Duodenal mucosa (tissue), 2 donors: ENCODE measurements around the gene EPPIN.
"Not testable (repeated sequence)": the region's sequence is repeated elsewhere in the genome, so short reads cannot be mapped to it uniquely, and the experiment has no call there.

ENCODE experiments used
- H3K27ac ChIP-seq: one replicate; pipeline ENCODE4 v1.7.0; 2013; ENCODE audit warnings: low read depth, low read length
- H3K27me3 ChIP-seq, 2 donors: one replicate each; pipeline ENCODE4 v1.7.0; 2013; ENCODE audit warnings: low read length in 2 of 2, control low read depth in 1 of 2; ENCODE audit not compliant: insufficient read depth in 2 of 2, control insufficient read depth in 1 of 2
- H3K36me3 ChIP-seq, 2 donors: one replicate each; pipeline ENCODE4 v1.7.0; 2013; ENCODE audit warnings: low read length in 2 of 2, control low read depth in 1 of 2; ENCODE audit not compliant: insufficient read depth in 2 of 2, control insufficient read depth in 1 of 2
- H3K4me1 ChIP-seq, 2 donors: one replicate each; pipeline ENCODE4 v1.7.0; 2013; ENCODE audit warnings: low read length in 2 of 2, control low read depth in 1 of 2; ENCODE audit not compliant: insufficient read depth in 2 of 2, control insufficient read depth in 1 of 2
- H3K4me3 ChIP-seq, 2 donors: one replicate each; pipeline ENCODE4 v1.7.0; 2013; ENCODE audit warnings: low read length in 2 of 2, low read depth in 1 of 2
- H3K9ac ChIP-seq, 2 donors: one replicate each; pipeline ENCODE4 v1.7.0; 2013; ENCODE audit warnings: low read length in 2 of 2, low read depth in 1 of 2
- H3K9me3 ChIP-seq, 2 donors: one replicate each; pipeline ENCODE4 v1.7.0; 2013; ENCODE audit warnings: low read length in 2 of 2, control low read depth in 1 of 2; ENCODE audit not compliant: control insufficient read depth in 1 of 2

The EPPIN gene

GRCh38 chr20:45547206-45547770, at the start of gene EPPIN:
Gene EPPIN (minus strand): TSS chr20:45547401. CDS start chr20:45547357, 44 bp downstream.
- no peaks in the 10 kb centered on the region for H3K36me3 ChIP-seq
- no peak within 1 kb of the TSS for H3K9ac ChIP-seq
- peaks cover 0 to 4% of the 10 kb centered on the region in 2 donors for H3K4me1 ChIP-seq
- peaks cover 0 to 11% of the 10 kb centered on the region in 2 donors for H3K27me3 ChIP-seq
- H3K9me3 ChIP-seq, result no peaks in the 10 kb centered on the region
- no peak within 1 kb of the TSS for H3K27ac ChIP-seq
- H3K4me3 ChIP-seq, result no peak within 1 kb of the TSS

GRCh38 chr20:45595235-45595634, 48.0 kb upstream of the EPPIN start:
- no peaks in the 10 kb centered on the region for H3K9me3 ChIP-seq
- H3K27me3 ChIP-seq, result no peaks in the 10 kb centered on the region
- H3K27ac ChIP-seq, result no peak overlapping the region
- no peaks in the 10 kb centered on the region for H3K4me1 ChIP-seq
- no peak overlapping the region for H3K4me3 ChIP-seq
- H3K9ac ChIP-seq, result no peak overlapping the region
- no peaks in the 10 kb centered on the region for H3K36me3 ChIP-seq

GRCh38 chr20:45593498-45593897, 46.3 kb upstream of the EPPIN start:
- no peaks in the 10 kb centered on the region for H3K36me3 ChIP-seq
- no peaks in the 10 kb centered on the region for H3K27me3 ChIP-seq
- H3K9me3 ChIP-seq, result no peaks in the 10 kb centered on the region
- no peaks in the 10 kb centered on the region for H3K4me1 ChIP-seq
- H3K4me3 ChIP-seq, result no peak overlapping the region
- H3K27ac ChIP-seq, result no peak overlapping the region
- H3K9ac ChIP-seq, result no peak overlapping the region

- Histone ChIP-seq H3K4me1 (no peaks in the 10 kb centered on the region), H3K36me3 (no peaks in the 10 kb centered on the region), H3K27me3 (no peaks in the 10 kb centered on the region), H3K4me3 (no peak overlapping the region), H3K9ac (no peak overlapping the region), H3K9me3 (no peaks in the 10 kb centered on the region), H3K27ac (no peak overlapping the region)
Observed at GRCh38 chr20:45592574-45593189, 45.5 kb upstream of the EPPIN start.

- no peaks in the 10 kb centered on the region for H3K9me3 ChIP-seq
- H3K27me3 ChIP-seq, result no peaks in the 10 kb centered on the region
- H3K4me1 ChIP-seq, result no peaks in the 10 kb centered on the region
- no peak overlapping the region for H3K9ac ChIP-seq
- no peaks in the 10 kb centered on the region for H3K36me3 ChIP-seq
- no peak overlapping the region for H3K4me3 ChIP-seq
- H3K27ac ChIP-seq, result no peak overlapping the region
Observed at GRCh38 chr20:45589725-45590124, 42.5 kb upstream of the EPPIN start.

GRCh38 chr20:45588800-45589199, 41.6 kb upstream of the EPPIN start:
- H3K9me3 ChIP-seq, result no peaks in the 10 kb centered on the region
- no peaks in the 10 kb centered on the region for H3K27me3 ChIP-seq
- no peaks in the 10 kb centered on the region for H3K36me3 ChIP-seq
- no peak overlapping the region for H3K27ac ChIP-seq
- H3K4me3 ChIP-seq, result no peak overlapping the region
- no peak overlapping the region for H3K9ac ChIP-seq
- no peaks in the 10 kb centered on the region for H3K4me1 ChIP-seq

GRCh38 chr20:45585986-45586385, 38.8 kb upstream of the EPPIN start:
- not testable (repeated sequence) for H3K9ac ChIP-seq, H3K4me3 ChIP-seq, H3K27me3 ChIP-seq, H3K36me3 ChIP-seq, H3K27ac ChIP-seq, H3K9me3 ChIP-seq, H3K4me1 ChIP-seq

GRCh38 chr20:45584294-45584693, 37.1 kb upstream of the EPPIN start:
- not testable (repeated sequence) for H3K27ac ChIP-seq, H3K9me3 ChIP-seq, H3K4me1 ChIP-seq, H3K4me3 ChIP-seq, H3K36me3 ChIP-seq, H3K9ac ChIP-seq, H3K27me3 ChIP-seq

GRCh38 chr20:45583502-45583901, 36.3 kb upstream of the EPPIN start:
- no peak overlapping the region for H3K9ac ChIP-seq
- H3K9me3 ChIP-seq, result no peaks in the 10 kb centered on the region
- no peak overlapping the region for H3K27ac ChIP-seq
- no peaks in the 10 kb centered on the region for H3K36me3 ChIP-seq
- no peak overlapping the region for H3K4me3 ChIP-seq
- H3K4me1 ChIP-seq, result no peaks in the 10 kb centered on the region
- H3K27me3 ChIP-seq, result no peaks in the 10 kb centered on the region

- H3K4me3 ChIP-seq, result no peak overlapping the region
- H3K27me3 ChIP-seq, result no peaks in the 10 kb centered on the region
- no peaks in the 10 kb centered on the region for H3K36me3 ChIP-seq
- H3K9ac ChIP-seq, result no peak overlapping the region
- H3K9me3 ChIP-seq, result no peaks in the 10 kb centered on the region
- H3K27ac ChIP-seq, result no peak overlapping the region
- H3K4me1 ChIP-seq, result peaks cover 0 to 4% of the 10 kb centered on the region in 2 donors
Observed at GRCh38 chr20:45581702-45582101, 34.5 kb upstream of the EPPIN start.
